ENCODE data around the gene LATS2.
A peak's percentile ranks its signal among the peaks of the same experiment; 100 is the strongest.

Gene LATS2

DNA sequence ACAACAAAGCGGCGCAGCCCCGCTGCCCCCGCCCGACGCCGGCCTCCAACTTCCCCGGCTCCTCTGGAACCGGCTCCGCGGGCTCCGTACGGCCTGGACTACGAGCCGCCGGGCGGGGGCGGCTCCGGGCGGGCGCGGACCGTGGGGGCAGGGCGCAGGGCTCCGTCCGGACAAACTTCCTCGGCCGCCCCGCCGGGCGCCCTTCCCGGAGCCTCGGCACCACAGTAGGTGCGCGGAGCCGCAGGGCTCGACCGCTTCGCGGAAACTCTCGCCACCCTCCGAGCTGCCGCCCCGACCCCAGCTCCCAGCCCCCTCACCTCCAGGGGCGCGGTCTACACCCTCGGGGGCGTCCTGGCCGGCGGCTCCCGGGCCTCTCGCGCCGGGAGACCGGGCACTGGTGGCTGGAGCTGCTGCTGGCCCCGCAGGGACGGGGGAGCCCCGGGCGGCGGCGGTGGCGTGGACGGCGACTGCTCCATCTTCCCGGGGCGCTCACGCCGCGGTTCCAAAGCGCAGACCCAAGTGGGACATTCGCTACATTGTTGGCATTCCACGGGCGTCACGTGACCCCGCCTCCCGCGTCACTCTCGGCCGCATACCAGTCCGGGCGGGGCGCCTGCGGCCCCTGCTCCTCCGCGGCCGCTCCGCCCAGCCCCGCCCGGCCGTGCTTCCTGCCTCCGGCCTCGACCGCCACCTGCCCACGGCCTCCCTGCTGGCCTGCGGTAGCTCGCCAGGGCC, at the start of gene LATS2:
Gene LATS2, minus strand, starts transcription at position 558 of the 735 bp plus-strand sequence. CDS start 15,560 bp downstream, outside the sequence.
- Histone ChIP-seq H3K27me3 (ENCODE audit: low read depth, low read length) (no peaks in the 10 kb centered on the region), H3K4me1 (ENCODE audit: control insufficient read depth in 1 of 2, insufficient read depth in 2 of 2, low read length in 2 of 2) (peaks cover 0 to 28% of the 10 kb centered on the region in 2 donors), H3K36me3 (ENCODE audit: control insufficient read depth in 1 of 2, insufficient read depth in 2 of 2, low read length in 2 of 2) (peaks cover 0 to 4% of the 10 kb centered on the region in 2 donors), H3K27ac (ENCODE audit: low read length) (peak within 1 kb of the TSS; percentile 93), H3K4me3 (ENCODE audit: low read depth in 1 of 2, low read length in 2 of 2) (peak within 1 kb of the TSS; percentile 55 to 81), H3K9me3 (ENCODE audit: control insufficient read depth in 1 of 2, low read length in 2 of 2) (no peaks in the 10 kb centered on the region)

DNA sequence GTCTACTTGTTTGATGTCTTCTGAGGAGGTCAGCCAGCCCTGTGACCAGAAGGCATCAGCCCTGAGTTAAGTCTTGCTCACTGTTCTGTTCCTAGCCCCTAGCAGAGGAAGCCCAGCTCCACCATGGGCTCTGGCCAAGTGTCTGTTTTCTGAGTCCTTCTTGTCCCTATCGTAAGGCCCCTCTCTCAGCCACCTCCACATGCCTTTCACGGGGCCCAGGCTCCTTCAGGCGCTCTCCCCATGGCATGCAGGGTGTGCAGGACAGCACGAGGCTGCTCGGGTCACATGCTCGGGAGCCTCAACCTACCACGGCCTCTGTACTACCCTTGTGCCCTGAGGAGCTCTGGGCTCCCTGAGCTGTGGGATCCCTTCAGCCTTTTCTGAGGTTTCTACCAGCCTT, 47.8 kb upstream of the LATS2 start:
- no peaks in the 10 kb centered on the region for H3K9me3 ChIP-seq (ENCODE audit: control insufficient read depth in 1 of 2, low read length in 2 of 2)
- H3K27ac ChIP-seq (ENCODE audit: low read length), result no peak overlapping the region
- H3K4me3 ChIP-seq (ENCODE audit: low read depth in 1 of 2, low read length in 2 of 2), result no peak overlapping the region
- H3K4me1 ChIP-seq (ENCODE audit: control insufficient read depth in 1 of 2, insufficient read depth in 2 of 2, low read length in 2 of 2), result no peaks in the 10 kb centered on the region
- H3K27me3 ChIP-seq (ENCODE audit: low read depth, low read length), result no peaks in the 10 kb centered on the region
- no peaks in the 10 kb centered on the region for H3K36me3 ChIP-seq (ENCODE audit: control insufficient read depth in 1 of 2, insufficient read depth in 2 of 2, low read length in 2 of 2)

DNA sequence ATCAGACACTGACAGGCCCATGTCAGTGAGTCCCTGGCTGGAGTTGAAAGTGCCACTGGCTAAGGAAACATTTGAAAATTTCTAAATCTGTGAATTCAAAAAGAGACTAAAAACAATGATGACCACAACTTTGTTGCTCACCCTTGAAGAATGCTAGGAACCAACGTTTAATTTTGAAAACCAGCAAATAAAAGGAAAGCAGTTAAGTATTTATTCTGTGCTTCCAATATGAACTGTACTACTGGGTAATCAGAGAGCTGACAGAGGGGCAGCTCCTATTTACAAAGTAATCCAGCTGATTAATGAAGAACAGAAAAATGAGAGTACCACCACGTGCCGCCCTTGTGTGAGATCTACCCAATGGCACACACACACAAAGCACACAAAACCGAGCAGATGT, 44.7 kb upstream of the LATS2 start:
- Histone ChIP-seq H3K4me3 (ENCODE audit: low read depth in 1 of 2, low read length in 2 of 2) (no peak overlapping the region), H3K27ac (ENCODE audit: low read length) (no peak overlapping the region), H3K27me3 (ENCODE audit: low read depth, low read length) (no peaks in the 10 kb centered on the region), H3K4me1 (ENCODE audit: control insufficient read depth in 1 of 2, insufficient read depth in 2 of 2, low read length in 2 of 2) (no peaks in the 10 kb centered on the region), H3K36me3 (ENCODE audit: control insufficient read depth in 1 of 2, insufficient read depth in 2 of 2, low read length in 2 of 2) (no peaks in the 10 kb centered on the region), H3K9me3 (ENCODE audit: control insufficient read depth in 1 of 2, low read length in 2 of 2) (no peaks in the 10 kb centered on the region)

DNA sequence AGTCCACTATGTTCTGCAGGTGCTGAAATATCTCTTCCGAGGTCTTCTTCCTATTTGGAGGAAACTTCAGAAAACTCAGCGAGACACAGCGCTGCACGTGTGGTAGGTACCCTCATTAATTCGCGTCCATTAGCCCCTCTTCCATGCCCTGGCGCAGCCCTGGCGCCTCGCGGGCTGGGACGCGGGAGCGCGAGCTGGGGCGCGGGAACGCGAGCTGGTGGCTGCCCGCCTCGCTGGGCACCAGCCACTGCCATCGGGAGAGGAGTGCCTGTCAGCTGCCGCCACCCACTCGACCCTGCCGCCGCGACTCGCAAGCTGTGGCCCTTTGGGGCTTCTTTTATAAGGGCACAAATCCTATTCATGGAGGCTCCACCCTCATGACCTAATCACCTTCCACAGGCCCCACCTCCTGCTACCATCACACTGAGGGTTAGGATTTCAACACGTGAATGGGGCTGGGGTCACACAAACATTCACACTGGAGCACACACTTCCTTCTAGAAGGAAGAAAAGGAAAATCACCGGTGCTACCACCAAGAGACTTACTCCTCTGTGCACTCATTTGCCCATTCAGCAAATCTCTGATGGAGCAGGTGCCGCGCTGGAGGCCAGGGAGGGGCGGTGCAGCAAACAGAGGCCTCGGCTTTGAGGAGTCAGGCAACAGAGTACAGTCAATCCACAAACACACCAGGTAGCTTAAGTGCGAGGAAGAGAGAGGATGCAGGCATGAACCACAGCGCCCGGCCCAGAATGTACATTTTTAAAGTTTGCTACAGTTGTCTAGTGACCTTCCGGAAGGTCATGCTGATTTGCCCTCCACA, 43.0 kb upstream of the LATS2 start:
- H3K4me1 ChIP-seq (ENCODE audit: control insufficient read depth in 1 of 2, insufficient read depth in 2 of 2, low read length in 2 of 2), result no peaks in the 10 kb centered on the region
- H3K9me3 ChIP-seq (ENCODE audit: control insufficient read depth in 1 of 2, low read length in 2 of 2), result no peaks in the 10 kb centered on the region
- H3K36me3 ChIP-seq (ENCODE audit: control insufficient read depth in 1 of 2, insufficient read depth in 2 of 2, low read length in 2 of 2), result no peaks in the 10 kb centered on the region
- H3K27ac ChIP-seq (ENCODE audit: low read length), result no peak overlapping the region
- H3K27me3 ChIP-seq (ENCODE audit: low read depth, low read length), result no peaks in the 10 kb centered on the region
- no peak overlapping the region for H3K4me3 ChIP-seq (ENCODE audit: low read depth in 1 of 2, low read length in 2 of 2)

DNA sequence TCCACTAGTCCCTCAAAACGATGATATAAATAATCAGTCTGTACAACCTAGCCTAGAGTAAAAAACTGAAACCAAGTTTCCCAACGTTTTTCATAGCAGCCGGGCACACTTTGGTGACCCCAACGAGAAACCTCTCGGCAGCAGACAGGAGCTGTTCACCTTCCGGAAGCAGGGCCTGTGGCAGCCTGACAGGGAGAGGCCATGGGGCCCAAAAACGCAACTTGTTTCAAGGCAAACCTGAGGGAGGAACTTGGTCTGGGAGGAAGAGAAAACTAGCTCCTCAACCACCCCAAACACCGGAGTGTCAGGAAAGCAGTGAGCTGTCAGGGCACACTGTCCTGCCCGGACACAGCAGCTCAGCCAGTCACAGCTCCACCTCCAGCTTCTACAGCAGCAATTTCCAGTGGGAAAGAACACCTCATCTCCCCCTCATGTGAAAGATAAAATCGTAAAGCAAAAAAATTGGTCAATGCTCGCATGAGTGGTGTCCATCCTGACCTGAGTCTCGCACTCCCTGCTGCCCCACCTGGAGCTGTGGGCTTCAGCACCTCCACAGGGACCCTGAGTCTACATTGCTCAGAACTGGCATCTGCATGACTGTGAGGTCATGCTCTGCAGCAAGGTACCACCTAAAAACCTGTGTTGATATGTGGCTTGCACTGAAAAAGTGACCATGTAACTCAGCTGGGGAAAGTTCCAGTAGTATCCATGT, 40.6 kb upstream of the LATS2 start:
- Histone ChIP-seq H3K27me3 (ENCODE audit: low read depth, low read length) (no peaks in the 10 kb centered on the region), H3K9me3 (ENCODE audit: control insufficient read depth in 1 of 2, low read length in 2 of 2) (no peaks in the 10 kb centered on the region), H3K27ac (ENCODE audit: low read length) (no peak overlapping the region), H3K36me3 (ENCODE audit: control insufficient read depth in 1 of 2, insufficient read depth in 2 of 2, low read length in 2 of 2) (no peaks in the 10 kb centered on the region), H3K4me3 (ENCODE audit: low read depth in 1 of 2, low read length in 2 of 2) (no peak overlapping the region), H3K4me1 (ENCODE audit: control insufficient read depth in 1 of 2, insufficient read depth in 2 of 2, low read length in 2 of 2) (no peaks in the 10 kb centered on the region)

DNA sequence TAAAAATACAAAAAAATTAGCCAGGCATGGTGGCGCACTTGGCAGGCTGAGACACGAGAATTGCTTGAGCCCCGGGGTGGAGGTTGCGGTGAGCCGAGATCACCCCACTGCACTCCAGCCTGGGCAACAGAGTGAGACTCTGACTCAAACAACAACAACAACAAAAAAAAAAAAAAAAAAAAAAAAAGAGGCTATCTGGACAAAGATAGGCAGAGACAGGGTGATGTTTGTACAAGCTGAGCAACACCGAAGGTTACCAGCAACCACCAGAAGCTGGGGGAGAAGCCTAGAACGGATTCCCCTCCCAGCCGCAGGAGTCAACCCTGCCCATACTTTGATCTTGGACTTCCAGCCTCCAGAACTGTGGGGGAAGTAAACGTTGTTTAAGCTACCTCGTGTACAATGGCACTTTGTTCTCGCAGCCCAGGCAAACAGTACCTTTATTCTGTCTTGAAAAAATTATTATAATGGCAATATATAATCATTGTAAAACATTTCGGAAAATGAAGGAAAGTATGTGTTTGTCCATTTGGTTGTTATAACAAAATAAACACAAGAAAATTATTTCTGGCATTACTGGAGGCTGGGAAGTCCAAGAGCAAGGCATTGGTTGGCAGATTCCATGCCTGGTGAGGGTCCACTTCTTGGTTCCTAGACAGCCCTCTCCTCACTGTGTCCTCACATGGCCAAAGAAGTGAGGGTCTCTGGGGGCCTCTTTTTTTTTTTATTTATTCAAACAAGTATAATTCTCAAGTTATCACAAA, 39.8 kb upstream of the LATS2 start:
- no peaks in the 10 kb centered on the region for H3K4me1 ChIP-seq (ENCODE audit: control insufficient read depth in 1 of 2, insufficient read depth in 2 of 2, low read length in 2 of 2)
- no peak overlapping the region for H3K27ac ChIP-seq (ENCODE audit: low read length)
- no peak overlapping the region for H3K4me3 ChIP-seq (ENCODE audit: low read depth in 1 of 2, low read length in 2 of 2)
- H3K27me3 ChIP-seq (ENCODE audit: low read depth, low read length), result no peaks in the 10 kb centered on the region
- H3K9me3 ChIP-seq (ENCODE audit: control insufficient read depth in 1 of 2, low read length in 2 of 2), result no peaks in the 10 kb centered on the region
- H3K36me3 ChIP-seq (ENCODE audit: control insufficient read depth in 1 of 2, insufficient read depth in 2 of 2, low read length in 2 of 2), result no peaks in the 10 kb centered on the region

DNA sequence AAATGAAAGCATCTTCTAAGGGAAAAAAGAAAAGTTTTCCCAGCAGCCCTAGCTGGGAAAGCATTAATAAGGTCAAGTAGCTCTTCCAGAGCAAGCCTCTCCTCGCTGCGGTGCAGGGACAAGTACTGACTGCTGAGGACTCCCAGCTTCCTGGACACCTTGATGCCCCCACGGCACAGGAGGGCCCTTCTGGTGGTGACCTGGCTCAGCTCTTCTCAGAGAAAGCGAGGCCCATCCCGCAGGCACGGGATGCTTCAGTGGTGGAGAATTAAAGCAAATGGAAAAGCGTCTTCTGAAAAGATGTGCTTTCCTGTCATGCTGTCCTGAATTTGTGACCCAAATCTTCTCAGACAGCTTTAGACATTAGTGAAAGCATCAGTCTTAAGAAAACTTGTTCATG, 38.8 kb upstream of the LATS2 start:
- H3K27me3 ChIP-seq (ENCODE audit: low read depth, low read length), result no peaks in the 10 kb centered on the region
- no peaks in the 10 kb centered on the region for H3K9me3 ChIP-seq (ENCODE audit: control insufficient read depth in 1 of 2, low read length in 2 of 2)
- no peaks in the 10 kb centered on the region for H3K36me3 ChIP-seq (ENCODE audit: control insufficient read depth in 1 of 2, insufficient read depth in 2 of 2, low read length in 2 of 2)
- no peak overlapping the region for H3K4me3 ChIP-seq (ENCODE audit: low read depth in 1 of 2, low read length in 2 of 2)
- H3K4me1 ChIP-seq (ENCODE audit: control insufficient read depth in 1 of 2, insufficient read depth in 2 of 2, low read length in 2 of 2), result no peaks in the 10 kb centered on the region
- H3K27ac ChIP-seq (ENCODE audit: low read length), result no peak overlapping the region

DNA sequence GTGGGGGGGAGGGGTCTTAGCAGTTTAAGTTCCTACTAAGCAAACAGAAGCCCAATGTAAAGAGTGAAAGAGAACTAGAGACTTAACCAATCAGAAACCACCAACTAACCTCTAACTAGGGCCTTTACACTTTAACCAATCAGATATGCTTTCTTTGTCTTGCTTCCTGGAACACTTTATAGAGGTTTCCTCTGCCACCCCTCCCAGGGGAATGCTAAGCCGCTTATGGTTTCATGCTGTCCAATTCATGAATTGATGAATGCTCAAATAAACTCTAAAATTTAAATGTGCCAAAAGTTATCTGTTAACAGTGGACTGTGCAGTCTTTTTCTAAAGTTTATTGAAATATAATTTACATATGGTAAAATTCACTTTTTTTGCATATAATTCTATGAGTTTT, 33.9 kb upstream of the LATS2 start:
- Histone ChIP-seq H3K27ac (ENCODE audit: low read length) (no peak overlapping the region), H3K4me1 (ENCODE audit: control insufficient read depth in 1 of 2, insufficient read depth in 2 of 2, low read length in 2 of 2) (no peaks in the 10 kb centered on the region), H3K9me3 (ENCODE audit: control insufficient read depth in 1 of 2, low read length in 2 of 2) (no peaks in the 10 kb centered on the region), H3K36me3 (ENCODE audit: control insufficient read depth in 1 of 2, insufficient read depth in 2 of 2, low read length in 2 of 2) (no peaks in the 10 kb centered on the region), H3K27me3 (ENCODE audit: low read depth, low read length) (no peaks in the 10 kb centered on the region), H3K4me3 (ENCODE audit: low read depth in 1 of 2, low read length in 2 of 2) (no peak overlapping the region)

DNA sequence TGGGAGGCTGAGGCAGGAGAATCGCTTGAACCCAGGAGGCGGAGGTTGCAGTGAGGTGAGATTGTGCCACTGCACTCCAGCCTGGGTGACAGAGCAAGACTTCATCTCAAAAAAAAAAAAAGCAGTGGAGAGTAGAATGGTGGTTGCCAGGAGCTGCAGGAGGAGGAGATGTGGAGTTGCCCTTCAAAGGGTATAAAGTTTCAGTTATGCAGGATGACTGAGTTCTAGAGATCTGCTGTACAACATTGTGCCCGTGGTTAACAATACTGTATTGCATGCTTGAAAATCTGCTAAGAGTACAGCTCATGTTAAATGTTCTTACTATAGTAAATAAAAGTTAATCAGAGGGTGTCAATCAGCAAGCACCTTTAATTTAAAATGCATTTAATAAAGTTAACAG, 28.4 kb upstream of the LATS2 start:
- no peaks in the 10 kb centered on the region for H3K27me3 ChIP-seq (ENCODE audit: low read depth, low read length)
- no peaks in the 10 kb centered on the region for H3K9me3 ChIP-seq (ENCODE audit: control insufficient read depth in 1 of 2, low read length in 2 of 2)
- H3K36me3 ChIP-seq (ENCODE audit: control insufficient read depth in 1 of 2, insufficient read depth in 2 of 2, low read length in 2 of 2), result no peaks in the 10 kb centered on the region
- no peak overlapping the region for H3K4me3 ChIP-seq (ENCODE audit: low read depth in 1 of 2, low read length in 2 of 2)
- H3K27ac ChIP-seq (ENCODE audit: low read length), result no peak overlapping the region
- no peaks in the 10 kb centered on the region for H3K4me1 ChIP-seq (ENCODE audit: control insufficient read depth in 1 of 2, insufficient read depth in 2 of 2, low read length in 2 of 2)

DNA sequence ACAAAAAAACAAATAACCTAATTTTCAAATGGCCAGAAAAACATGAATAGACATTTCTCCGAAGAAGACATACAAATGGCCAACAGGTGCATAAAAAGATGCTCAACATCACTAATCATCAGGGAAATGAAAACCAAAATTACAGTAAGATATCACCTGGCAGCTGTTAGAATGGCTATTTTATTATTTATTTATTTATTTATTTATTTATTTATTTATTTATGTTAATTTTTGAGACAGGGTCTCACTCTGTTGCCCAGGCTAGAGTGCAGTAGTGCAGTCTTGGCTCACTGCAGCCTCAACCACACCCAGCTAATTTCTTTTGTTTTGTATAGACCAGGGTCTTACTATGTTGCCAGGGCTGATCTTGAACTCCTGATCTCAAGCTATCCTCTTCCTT, 27.1 kb upstream of the LATS2 start:
- Histone ChIP-seq H3K9me3 (ENCODE audit: control insufficient read depth in 1 of 2, low read length in 2 of 2) (no peaks in the 10 kb centered on the region), H3K27ac (ENCODE audit: low read length) (no peak overlapping the region), H3K4me3 (ENCODE audit: low read depth in 1 of 2, low read length in 2 of 2) (no peak overlapping the region), H3K4me1 (ENCODE audit: control insufficient read depth in 1 of 2, insufficient read depth in 2 of 2, low read length in 2 of 2) (no peaks in the 10 kb centered on the region), H3K27me3 (ENCODE audit: low read depth, low read length) (no peaks in the 10 kb centered on the region), H3K36me3 (ENCODE audit: control insufficient read depth in 1 of 2, insufficient read depth in 2 of 2, low read length in 2 of 2) (no peaks in the 10 kb centered on the region)

DNA sequence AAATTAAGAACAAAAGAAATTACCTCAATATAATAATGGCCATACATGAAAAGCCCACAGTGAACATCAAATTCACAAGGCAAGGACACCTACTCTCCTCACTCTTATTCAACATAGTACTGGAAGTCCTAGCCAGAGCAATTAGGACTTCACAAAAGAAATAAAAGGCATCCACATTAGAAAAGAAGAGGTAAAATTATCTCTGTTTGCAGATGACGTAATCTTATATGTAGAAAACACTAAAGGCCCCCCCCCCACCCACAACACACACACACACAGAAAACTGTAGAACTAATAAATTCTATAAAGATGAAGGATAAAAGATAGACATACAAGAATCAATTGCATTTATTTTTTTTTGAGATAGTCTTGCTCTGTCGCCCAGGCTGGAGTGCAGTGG, 25.5 kb upstream of the LATS2 start:
- H3K4me1 ChIP-seq (ENCODE audit: control insufficient read depth in 1 of 2, insufficient read depth in 2 of 2, low read length in 2 of 2), result no peaks in the 10 kb centered on the region
- H3K27me3 ChIP-seq (ENCODE audit: low read depth, low read length), result no peaks in the 10 kb centered on the region
- no peaks in the 10 kb centered on the region for H3K9me3 ChIP-seq (ENCODE audit: control insufficient read depth in 1 of 2, low read length in 2 of 2)
- H3K4me3 ChIP-seq (ENCODE audit: low read depth in 1 of 2, low read length in 2 of 2), result no peak overlapping the region
- no peak overlapping the region for H3K27ac ChIP-seq (ENCODE audit: low read length)
- no peaks in the 10 kb centered on the region for H3K36me3 ChIP-seq (ENCODE audit: control insufficient read depth in 1 of 2, insufficient read depth in 2 of 2, low read length in 2 of 2)

Data from muscle layer of duodenum (tissue), 2 donors.